Subcutaneous adipose tissue (tissue), 4 donors: ENCODE data around the gene TANGO6. TPM values are rescaled to one million over a fixed set of nuclear protein-coding genes. Genes with fewer than 3 reads are reported as not detected.

Experiments
- total RNA-seq, 4 donors: library from RNA; depleted of rRNA; stranded (reverse); fragments of >200 nt; gene quantifications; one replicate each; pipeline ENCODE4 v1.1.0, GENCODE V29; 2016
- TF ChIP-seq, protein P1 (sequence below): fragments of 450-650 bp; IDR thresholded peaks from one replicate; pipeline ENCODE4 v1.5.1; 2016; ENCODE audit warnings: low read depth, mild to moderate bottlenecking, control low read depth, antibody characterized with exemption, moderate library complexity

TANGO6 gene
- total RNA-seq, 4 donors from 2014 or later = 14.3 to 19.4 (median 15.9) TPM

DNA sequence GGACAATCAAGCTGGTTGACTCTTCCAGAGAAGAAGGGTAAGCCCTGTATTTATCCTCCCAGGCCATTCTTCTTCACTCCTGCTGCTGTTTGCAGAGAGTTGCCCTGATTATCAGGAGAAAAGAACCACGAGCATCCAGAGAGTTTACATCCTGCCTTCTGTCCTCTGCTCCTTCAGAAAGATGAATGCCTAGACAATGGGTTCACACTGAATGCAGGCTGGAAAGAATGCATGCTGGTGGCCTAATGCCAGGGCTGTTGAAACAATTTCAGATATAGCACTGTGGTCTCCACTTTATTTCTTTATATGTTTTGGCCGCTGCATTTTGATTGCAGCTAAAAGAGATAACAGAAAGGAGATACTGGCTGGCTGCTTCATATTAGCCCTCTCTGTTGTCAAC lies 241.0 kb downstream of the TANGO6 start:
- TF ChIP-seq, protein P1, sequence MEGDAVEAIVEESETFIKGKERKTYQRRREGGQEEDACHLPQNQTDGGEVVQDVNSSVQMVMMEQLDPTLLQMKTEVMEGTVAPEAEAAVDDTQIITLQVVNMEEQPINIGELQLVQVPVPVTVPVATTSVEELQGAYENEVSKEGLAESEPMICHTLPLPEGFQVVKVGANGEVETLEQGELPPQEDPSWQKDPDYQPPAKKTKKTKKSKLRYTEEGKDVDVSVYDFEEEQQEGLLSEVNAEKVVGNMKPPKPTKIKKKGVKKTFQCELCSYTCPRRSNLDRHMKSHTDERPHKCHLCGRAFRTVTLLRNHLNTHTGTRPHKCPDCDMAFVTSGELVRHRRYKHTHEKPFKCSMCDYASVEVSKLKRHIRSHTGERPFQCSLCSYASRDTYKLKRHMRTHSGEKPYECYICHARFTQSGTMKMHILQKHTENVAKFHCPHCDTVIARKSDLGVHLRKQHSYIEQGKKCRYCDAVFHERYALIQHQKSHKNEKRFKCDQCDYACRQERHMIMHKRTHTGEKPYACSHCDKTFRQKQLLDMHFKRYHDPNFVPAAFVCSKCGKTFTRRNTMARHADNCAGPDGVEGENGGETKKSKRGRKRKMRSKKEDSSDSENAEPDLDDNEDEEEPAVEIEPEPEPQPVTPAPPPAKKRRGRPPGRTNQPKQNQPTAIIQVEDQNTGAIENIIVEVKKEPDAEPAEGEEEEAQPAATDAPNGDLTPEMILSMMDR = no peak

DNA sequence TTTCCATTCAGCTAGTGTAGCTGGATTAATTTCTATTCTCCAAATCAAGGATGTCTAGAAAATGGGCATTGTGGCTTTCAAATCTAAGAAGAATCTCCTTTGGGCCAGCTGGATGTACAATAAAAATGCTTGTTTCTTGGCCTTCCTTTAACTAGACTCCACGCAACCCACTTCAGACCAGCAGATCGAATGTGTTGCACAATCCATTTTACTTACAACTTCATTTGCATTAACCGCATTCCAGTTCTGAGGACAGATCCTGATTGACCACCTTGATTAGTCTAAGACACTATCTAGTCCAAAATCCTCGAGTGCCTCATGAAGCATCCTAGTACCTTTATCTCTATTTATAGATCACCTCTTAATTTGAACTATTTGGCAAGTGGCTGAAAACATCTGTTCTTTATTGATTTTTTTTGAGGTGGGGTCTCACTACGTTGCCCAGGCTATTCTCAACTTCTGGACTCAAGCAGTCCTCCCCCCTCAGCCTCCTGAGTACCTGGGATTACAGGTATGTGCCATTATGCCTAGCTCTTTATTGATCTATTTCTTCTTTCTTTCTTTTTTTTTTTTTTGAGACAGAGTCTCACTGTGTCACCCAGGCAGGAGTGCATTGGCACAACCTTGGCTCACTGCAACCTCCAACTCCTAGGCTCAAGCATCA lies 241.8 kb downstream of the TANGO6 start:
- TF ChIP-seq, protein P1 = no peak

DNA sequence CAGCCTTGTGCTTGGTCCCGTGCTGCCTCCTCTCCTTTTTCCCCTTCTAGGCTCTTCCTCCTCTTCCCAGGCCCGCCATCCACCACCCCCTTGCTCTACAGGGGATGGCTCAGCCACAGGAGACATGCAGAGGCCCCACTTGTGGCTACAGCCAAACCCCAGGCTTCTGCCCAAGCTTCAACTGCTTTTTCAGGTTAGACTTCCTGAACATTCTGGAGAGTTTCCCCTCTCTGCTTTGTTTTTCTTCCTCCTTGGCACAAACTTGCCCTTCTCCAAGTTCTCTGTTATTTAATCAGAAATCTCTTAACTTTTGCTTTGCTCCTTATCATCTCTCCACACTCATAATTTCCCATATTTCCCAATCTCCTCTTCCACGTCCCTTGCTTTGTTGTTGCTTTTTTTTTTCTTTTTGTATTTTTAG lies 243.8 kb downstream of the TANGO6 start:
- TF ChIP-seq, protein P1 = no peak

DNA sequence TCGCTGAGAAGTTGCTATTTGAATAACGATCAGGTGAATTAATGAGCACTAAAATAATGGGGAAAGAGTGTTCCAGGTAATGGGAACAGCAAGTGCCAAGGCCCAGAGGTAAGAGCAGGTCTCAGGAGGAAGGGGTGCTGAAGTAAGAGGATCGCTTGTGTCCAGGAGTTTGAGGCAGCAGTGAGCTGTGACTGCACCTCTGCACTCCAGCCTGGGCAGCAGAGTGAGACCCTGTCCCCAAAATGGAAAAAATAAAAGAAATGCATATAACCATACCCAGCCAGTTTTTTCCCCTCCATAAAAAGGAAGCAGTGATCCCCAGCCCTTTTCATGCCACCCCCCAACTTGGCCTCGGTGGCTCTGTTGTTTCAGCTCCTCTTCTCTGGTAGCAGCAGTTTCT lies 245.4 kb downstream of the TANGO6 start:
- TF ChIP-seq, protein P1 = no peak

DNA sequence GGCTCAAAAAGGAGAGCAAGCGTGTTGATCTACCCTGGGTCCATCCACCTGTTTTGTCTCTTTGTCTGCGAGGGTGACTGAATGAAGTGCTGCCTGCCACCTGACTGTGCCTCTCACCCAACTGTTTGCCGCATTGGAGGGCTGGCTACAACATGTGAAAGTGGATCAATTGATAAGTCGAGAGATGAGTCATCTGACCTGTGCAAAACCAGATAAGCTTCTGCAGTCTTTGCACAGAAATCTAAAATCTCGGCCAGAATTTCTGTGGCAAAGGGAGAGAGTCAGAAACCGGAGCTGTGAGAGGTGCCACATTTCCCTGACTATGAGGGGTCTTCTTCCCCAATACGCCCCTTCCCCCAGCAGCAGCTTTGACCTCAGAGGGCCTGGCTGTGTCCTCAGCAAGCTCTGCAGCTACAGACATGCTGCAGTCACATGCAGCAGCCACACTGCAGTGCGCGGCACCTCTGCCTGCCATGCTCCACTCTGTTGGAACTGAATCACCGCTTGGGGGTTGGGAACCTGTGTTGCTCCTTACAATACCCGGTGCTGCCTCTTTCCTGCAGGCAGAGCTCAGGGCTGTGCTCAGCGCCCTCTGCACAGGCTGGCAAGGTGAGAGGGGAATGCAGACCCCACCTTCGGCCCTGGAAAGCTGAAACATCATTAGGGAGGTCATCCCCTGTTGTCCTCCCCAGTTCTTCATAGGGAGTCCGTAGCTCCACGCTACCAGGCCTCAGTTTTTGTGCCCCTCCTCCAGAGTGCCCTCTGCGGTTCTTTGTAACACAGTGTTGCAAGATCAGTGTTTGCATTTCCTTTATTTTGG lies 246.0 kb downstream of the TANGO6 start:
- TF ChIP-seq, protein P1 = no peak

DNA sequence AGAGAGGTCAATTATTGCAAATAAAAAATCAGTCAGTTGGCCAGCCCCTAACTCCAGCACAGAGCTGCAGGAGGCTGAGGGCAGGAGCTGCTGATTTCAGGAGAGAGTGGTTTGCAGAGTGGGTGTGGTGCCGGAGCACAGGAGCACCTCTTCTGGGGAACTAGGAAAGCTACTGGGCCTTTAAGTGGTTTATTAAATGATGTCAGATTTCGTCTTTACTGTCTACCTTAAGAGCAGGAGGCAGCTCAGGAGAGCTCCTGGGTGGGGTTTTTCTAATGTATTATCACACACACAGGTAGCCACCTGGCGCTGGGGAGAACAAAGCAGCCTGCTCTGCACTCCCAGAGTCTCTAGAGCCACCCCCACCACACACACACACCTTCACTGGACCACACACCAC lies 250.6 kb downstream of the TANGO6 start:
- TF ChIP-seq, protein P1 = no peak

DNA sequence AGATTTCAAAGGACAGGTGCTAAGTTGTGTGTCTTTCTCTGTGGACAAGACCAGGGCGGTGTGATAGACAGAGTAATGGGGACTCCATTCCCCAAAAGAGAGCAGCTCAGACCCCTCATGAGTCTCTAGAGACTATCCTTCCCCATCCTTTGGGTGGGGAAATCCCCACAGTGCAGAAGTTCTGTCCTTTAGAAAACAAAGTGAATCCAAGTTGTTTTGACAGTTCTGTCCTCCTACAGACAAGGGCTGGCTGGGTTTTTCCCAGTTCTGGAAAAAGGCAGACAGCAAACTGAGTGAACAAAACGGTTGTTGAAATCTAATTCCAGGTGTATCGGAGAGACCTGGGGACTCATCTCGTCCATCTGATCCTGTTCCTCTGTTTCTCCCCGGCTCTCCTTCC lies 251.2 kb downstream of the TANGO6 start:
- TF ChIP-seq, protein P1 = no peak
